Measurements from ENCODE around the gene TWNK. TPM values are rescaled to one million over a fixed set of nuclear protein-coding genes. Genes with fewer than 3 reads are reported as not detected.

Gene TWNK
- total RNA-seq, 1 experiment from 2014 or later, result 38.7 TPM

- Histone ChIP-seq H3K4me1 (ENCODE audit: insufficient read depth, low read length) (peaks cover 2% of the 10 kb centered on the region; the same call in 1 of the 2 replicates), H4K20me1 (ENCODE audit: control insufficient read depth, insufficient read depth, insufficient read length) (no peaks in the 10 kb centered on the region), H3K56ac (ENCODE audit: insufficient read length, low read depth, low read length) (no peak overlapping the region), H3K27ac (ENCODE audit: insufficient read length, low read depth, low read length) (no peak overlapping the region), H3K4me2 (ENCODE audit: insufficient read depth, insufficient read length, low read length) (no peak overlapping the region), H2AK5ac (ENCODE audit: insufficient read length, low read length) (no peak overlapping the region), H3K9me3 (ENCODE audit: control insufficient read depth, low read depth, low read length) (no peaks in the 10 kb centered on the region), H3K18ac (ENCODE audit: insufficient read length, low read depth, low read length) (no peak overlapping the region), H4K5ac (ENCODE audit: insufficient read length, low read depth, low read length) (no peak overlapping the region), H3K79me1 (ENCODE audit: insufficient read depth, low read depth, low read length, poor library complexity, severe bottlenecking) (no peaks in the 10 kb centered on the region), H2BK12ac (ENCODE audit: insufficient read length, low read depth, low read length) (no peak overlapping the region), H3K27me3 (ENCODE audit: insufficient read depth, low read length) (peaks cover 7% of the 10 kb centered on the region; the same call in 1 of the 2 replicates), H2BK15ac (ENCODE audit: low read depth, low read length) (no peak overlapping the region), H4K8ac (replicated peaks; ENCODE audit: insufficient read length, low read depth, low read length) (no peak overlapping the region), H3K23me2 (ENCODE audit: insufficient read length, low read depth, low read length, poor library complexity, severe bottlenecking) (peaks cover 7% of the 10 kb centered on the region), H3K9ac (ENCODE audit: extremely low read depth, insufficient read length, low read length) (no peak overlapping the region), H3T11ph (ENCODE audit: low read length) (no peak overlapping the region), H2BK20ac (ENCODE audit: low read depth, low read length, poor library complexity, severe bottlenecking) (no peak overlapping the region), H4K91ac (ENCODE audit: insufficient read length, low read depth, low read length) (no peak overlapping the region), H2BK120ac (ENCODE audit: low read depth, low read length, poor library complexity, severe bottlenecking) (no peak overlapping the region), H3K23ac (ENCODE audit: insufficient read length, low read depth, low read length) (no peak overlapping the region), H3K79me2 (ENCODE audit: insufficient read depth, low read length) (no peaks in the 10 kb centered on the region), H3K4ac (ENCODE audit: low read depth, low read length) (no peak overlapping the region), H2BK5ac (ENCODE audit: insufficient read length, low read length) (no peak overlapping the region), H2AFZ (ENCODE audit: low read length) (no peak overlapping the region), H3K14ac (ENCODE audit: insufficient read depth, low read length) (no peak overlapping the region)
- Mint-ChIP-seq H3K9me3 (no peaks in the 10 kb centered on the region), H3K27ac (no peak overlapping the region), H3K36me3 (ENCODE audit: insufficient read depth in 1 of 3, low read depth in 3 of 3) (no peaks in the 10 kb centered on the region), H3K4me1 (peaks cover 13 to 27% of the 10 kb centered on the region in 2 experiments), H3K27me3 (ENCODE audit: low read depth) (peaks cover 59% of the 10 kb centered on the region), H3K4me3 (no peak overlapping the region)
- WGBS (ENCODE audit: extremely low coverage, insufficient read length, low lambda C conversion rate), result no CpG with 5 or more reads among the region's 2 CpGs
- DNase-seq, result no peak
- no peak for TF ChIP-seq CTCF (conservative IDR thresholded peaks at IDR 0.05)
Observed at GRCh38 chr10:101040851-101041250, 53.5 kb downstream of the TWNK start.
